ENCODE data around the gene GAS7.

DNA sequence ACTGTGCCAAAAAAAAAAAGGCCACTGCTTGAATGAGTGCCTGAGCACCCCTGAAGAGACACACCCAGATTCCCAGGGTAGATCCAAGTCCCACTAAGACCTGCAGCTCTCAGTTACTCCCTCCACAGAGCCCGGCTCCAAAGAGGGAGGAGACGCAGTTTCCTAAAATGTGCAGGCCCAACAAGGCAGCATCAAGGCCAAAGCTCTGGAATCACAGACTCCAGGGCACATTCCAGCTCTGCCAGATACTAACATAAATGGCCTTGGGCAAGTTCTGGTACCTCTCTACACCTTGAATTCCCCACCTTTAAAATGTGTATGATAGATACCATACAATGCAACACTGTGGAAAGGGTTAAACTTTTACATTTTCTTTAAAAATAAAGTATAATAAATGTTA, 57.0 kb downstream of the GAS7 start:
- TF ChIP-seq CTCF (IDR thresholded peaks at IDR 0.05), result no peak
- no peak for TF ChIP-seq EZH2 (IDR thresholded peaks at IDR 0.05; ENCODE audit: borderline replicate concordance, insufficient read depth, low read depth, low read length, poor library complexity, severe bottlenecking)

Measured in B cell (primary cell).